ENCODE measurements around the gene CLPSL2.

DNA sequence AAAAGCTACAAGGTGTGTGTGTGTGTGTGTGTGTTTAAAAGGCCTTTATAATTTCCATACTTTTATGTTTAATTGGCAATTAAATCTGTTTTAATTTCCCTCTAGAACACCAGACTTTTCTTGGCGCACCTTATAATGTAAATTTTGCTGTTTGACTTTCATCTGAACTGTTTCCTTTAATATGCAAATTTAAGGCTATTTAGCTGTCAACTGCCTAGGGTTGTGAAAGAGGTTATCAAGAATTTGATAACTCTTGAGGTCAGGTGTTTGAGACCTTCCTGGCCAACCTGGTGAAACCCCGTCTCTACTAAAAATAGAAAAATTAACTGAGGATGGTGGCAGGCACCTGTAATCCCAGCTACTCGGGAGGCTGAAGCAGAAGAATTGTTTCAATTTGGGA, 24.8 kb downstream of the CLPSL2 start:
- TF ChIP-seq EZH2 (IDR thresholded peaks at IDR 0.05; ENCODE audit: insufficient read depth, low read length): no peak
- TF ChIP-seq, protein P1, sequence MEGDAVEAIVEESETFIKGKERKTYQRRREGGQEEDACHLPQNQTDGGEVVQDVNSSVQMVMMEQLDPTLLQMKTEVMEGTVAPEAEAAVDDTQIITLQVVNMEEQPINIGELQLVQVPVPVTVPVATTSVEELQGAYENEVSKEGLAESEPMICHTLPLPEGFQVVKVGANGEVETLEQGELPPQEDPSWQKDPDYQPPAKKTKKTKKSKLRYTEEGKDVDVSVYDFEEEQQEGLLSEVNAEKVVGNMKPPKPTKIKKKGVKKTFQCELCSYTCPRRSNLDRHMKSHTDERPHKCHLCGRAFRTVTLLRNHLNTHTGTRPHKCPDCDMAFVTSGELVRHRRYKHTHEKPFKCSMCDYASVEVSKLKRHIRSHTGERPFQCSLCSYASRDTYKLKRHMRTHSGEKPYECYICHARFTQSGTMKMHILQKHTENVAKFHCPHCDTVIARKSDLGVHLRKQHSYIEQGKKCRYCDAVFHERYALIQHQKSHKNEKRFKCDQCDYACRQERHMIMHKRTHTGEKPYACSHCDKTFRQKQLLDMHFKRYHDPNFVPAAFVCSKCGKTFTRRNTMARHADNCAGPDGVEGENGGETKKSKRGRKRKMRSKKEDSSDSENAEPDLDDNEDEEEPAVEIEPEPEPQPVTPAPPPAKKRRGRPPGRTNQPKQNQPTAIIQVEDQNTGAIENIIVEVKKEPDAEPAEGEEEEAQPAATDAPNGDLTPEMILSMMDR (IDR thresholded peaks at IDR 0.05; ENCODE audit: insufficient read depth, low read depth, low read length): no peak

Data from astrocyte (in vitro differentiated cells and primary cell).